COLO668 (cell line): ENCODE measurements around the gene SLC2A1.

Experiments
- DNase-seq: peaks from one replicate; lab custom pipeline; 2025; ENCODE audit not compliant: unreplicated experiment; lab: John Stamatoyannopoulos, UW

Gene SLC2A1

GRCh38 chr1:42958488-42959319 lies at the start of gene SLC2A1:
Gene SLC2A1, minus strand, starts transcription at chr1:42958868. Its CDS starts 217 bp downstream, at chr1:42958651.
- DNase-seq: peak; percentile 98

GRCh38 chr1:43007377-43008114 lies 48.9 kb upstream of the SLC2A1 start:
- DNase-seq: no peak

GRCh38 chr1:43005460-43006361 lies 47.0 kb upstream of the SLC2A1 start:
- DNase-seq: no peak

- DNase-seq: no peak
Measured at GRCh38 chr1:43004587-43005459, 46.2 kb upstream of the SLC2A1 start.

GRCh38 chr1:43002766-43003165 lies 44.1 kb upstream of the SLC2A1 start:
- no peak for DNase-seq

- no peak for DNase-seq
Measured at GRCh38 chr1:43002116-43002515, 43.4 kb upstream of the SLC2A1 start.

GRCh38 chr1:43001434-43001833 lies 42.8 kb upstream of the SLC2A1 start:
- DNase-seq: no peak

- no peak for DNase-seq
Measured at GRCh38 chr1:43000271-43000670, 41.6 kb upstream of the SLC2A1 start.

- DNase-seq: no peak
Measured at GRCh38 chr1:42999308-42999707, 40.6 kb upstream of the SLC2A1 start.

- no peak for DNase-seq
Measured at GRCh38 chr1:42998386-42998785, 39.7 kb upstream of the SLC2A1 start.

GRCh38 chr1:42996384-42996970 lies 37.8 kb upstream of the SLC2A1 start:
- DNase-seq: no peak

GRCh38 chr1:42993502-42994136 lies 35.0 kb upstream of the SLC2A1 start:
- DNase-seq: no peak

GRCh38 chr1:42992054-42992571 lies 33.4 kb upstream of the SLC2A1 start:
- DNase-seq: no peak

GRCh38 chr1:42990757-42991346 lies 32.2 kb upstream of the SLC2A1 start:
- no peak for DNase-seq

GRCh38 chr1:42983693-42984092 lies 25.0 kb upstream of the SLC2A1 start:
- DNase-seq: no peak

- DNase-seq: no peak
Measured at GRCh38 chr1:42983253-42983652, 24.6 kb upstream of the SLC2A1 start.

- DNase-seq: no peak
Measured at GRCh38 chr1:42982641-42983040, 24.0 kb upstream of the SLC2A1 start.

GRCh38 chr1:42981871-42982270 lies 23.2 kb upstream of the SLC2A1 start:
- DNase-seq: no peak
